Stimulated activated naive CD4-positive, alpha-beta T cell treated with Interleukin-2 at 50 U/mL for 16 hours (primary cell): ENCODE results near the gene ARRDC1.
A peak's percentile ranks its signal among the peaks of the same experiment; 100 is the strongest.
"Not testable (repeated sequence)": the region's sequence is repeated elsewhere in the genome, so short reads cannot be mapped to it uniquely, and the experiment has no call there.

Experiments used
- DNase-seq: peaks from one replicate; lab custom pipeline; 2025; lab: John Stamatoyannopoulos, UW

ARRDC1 gene

DNA sequence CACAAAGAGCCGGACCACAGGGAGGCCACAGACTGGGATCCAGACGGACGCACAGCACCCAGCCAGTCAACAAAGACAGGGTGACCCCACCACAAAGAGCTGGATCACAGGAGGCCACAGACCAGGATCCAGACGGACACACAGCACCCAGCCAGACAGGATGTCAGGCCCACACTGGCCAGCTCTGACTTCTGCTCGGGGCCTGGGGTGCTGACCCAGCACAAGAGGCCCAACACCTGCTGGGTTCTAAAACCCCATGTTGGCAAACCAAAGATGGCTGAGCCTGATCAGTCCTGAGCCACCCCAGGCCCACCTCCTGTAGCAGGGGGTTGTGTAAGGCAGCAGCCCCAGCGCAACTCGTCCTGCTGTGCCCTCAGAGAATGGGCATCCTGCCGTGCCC is 21.5 kb upstream of the ARRDC1 start:
- no peak for DNase-seq

DNA sequence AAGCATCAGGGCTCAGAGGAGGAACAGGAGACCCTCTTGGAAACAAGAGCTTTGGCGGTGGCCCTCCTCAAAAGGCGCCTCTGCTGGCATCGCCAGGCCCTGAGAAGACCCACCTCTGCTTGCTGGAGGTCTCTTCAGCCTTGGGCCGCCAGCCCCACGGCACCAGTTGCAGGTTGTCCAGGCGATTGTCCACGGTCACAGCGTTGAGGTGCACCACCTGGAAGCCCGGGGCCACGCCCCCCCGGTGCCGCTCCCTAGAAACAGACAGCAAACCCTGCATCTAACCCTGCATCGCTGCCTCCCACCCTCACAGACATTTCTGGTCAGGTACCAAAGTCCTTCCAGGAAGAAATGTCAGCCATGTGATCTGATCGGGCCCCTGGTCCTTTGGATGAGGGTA is 18.6 kb upstream of the ARRDC1 start:
- no peak for DNase-seq

DNA sequence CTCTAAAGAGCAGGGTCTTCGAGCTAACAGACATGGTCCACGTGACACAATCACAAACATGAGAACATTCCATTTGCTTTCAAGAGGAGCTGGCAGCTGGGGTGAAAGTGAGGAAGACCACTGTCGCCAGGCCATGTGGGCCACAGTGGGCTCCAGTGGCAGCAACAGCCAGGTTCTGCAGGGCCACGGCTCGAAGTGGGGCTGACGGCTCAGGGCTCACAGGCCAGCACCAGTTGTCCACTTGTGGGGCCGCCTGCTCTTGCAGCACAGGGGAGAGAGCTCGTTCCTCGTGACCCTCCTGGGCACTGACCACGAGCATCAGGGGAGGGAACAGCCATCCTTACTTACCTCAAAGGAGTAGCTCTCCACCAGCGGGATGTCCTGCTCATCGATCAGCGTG is 17.2 kb upstream of the ARRDC1 start:
- no peak for DNase-seq

GRCh38 chr9:137588891-137589290 is 16.6 kb upstream of the ARRDC1 start:
- no peak for DNase-seq

DNA sequence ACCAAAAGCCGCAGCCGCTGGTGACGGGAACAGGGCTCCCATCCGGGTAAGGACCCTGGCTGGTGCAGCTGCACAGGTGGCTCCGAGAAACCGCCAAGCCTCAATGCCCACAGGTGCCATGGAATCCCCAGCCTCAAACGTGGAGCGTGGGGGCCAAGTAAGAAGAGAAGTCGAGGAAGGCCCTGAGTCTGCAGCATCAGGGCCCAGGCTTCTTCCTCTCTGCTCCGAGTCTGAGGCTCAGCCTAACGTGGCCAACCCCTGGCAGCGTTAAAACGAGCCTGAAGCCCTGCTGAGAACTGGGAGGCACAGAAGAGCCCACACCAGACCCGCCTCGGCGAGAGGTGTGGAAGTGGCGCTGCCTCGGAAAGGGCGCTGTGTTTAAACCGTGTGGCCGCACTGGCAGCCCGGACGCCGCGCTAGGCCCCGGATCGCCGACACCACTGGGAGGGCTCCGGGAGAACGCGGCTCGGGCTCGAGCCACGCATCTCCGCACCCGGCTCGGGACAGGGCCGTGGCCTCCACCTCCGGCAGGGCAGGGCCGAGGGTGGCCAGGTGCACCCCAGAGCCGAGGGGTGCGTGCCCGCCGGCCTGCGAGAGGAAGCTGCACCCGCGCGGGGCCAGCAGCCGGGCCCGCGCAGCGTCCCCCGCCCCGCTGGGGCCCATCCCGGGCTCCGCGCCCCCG is 15.9 kb upstream of the ARRDC1 start:
- DNase-seq: no peak

GRCh38 chr9:137590123-137590468 is 15.4 kb upstream of the ARRDC1 start:
- no peak for DNase-seq

DNA sequence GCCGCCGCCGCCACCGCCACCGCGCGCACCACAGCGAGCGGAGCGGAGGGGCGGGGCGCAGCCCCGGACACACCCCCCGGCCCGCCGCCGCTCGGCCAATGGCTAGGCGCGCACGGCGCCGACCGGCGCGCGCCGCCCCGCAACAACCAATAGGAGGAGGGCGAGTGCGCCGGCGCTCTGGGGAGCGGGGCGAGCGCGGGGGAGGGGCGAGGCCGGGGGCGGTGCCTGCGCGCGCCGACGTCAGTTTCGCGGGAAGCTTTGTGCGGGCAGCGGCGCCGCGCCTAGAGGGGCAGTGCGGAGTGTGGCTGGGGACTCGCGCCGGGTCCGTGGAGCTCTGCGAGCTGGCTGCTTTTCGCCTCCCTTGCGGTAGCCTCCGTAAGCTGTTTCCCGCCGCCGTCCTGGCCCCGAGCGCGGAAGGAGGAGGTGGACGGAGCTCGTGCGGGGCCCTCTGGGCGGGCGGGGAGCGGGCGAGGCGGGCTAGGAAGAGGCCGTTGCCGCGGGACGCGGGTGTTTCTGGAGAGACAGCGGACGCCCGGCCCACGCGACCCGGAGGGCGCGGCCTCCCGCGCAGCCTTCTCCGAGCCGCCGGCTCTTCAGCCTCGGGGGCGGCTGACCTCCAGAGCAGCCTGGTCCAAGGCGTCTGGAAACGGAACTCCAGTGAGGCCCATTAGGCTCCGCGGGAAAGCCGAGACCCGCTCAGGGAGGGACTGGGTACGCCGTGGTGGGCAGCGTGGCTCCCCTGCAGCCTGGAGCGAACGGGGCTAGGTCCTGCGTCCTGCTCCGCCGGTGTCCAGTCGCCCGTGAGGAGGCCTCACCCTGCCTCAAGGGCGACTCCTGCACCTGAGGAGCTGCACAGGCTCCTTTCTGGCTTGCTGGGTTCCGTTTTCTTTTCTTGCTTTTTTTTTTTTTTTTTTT is 14.8 kb upstream of the ARRDC1 start, which contains the start of gene ZMYND19:
Gene ZMYND19 (minus strand): TSS at position 44 of the 915 bp plus-strand sequence. CDS start 249 bp downstream, outside the sequence.
- DNase-seq: peak; percentile 82

GRCh38 chr9:137592767-137593166 is 12.7 kb upstream of the ARRDC1 start:
- DNase-seq: no peak

DNA sequence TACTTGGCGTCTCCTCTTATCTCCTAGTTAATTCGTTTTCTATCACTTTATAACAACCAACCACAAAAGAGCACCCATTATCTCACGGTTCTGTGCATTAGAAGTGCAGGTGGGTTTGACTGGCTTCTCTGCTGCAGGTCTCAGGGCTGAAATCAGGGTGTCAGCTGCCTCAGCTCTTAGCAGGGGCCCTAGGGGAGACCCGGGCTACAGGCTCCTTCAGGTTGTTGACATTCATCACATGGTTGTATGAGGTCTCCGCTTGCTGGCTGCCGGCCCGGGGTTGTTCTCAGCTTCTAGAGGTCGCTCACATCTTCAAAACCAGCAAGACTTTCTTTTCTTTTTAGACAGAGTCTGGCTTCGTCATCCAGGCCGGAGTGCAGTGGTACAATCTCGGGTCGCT is 12.3 kb upstream of the ARRDC1 start:
- no peak for DNase-seq

DNA sequence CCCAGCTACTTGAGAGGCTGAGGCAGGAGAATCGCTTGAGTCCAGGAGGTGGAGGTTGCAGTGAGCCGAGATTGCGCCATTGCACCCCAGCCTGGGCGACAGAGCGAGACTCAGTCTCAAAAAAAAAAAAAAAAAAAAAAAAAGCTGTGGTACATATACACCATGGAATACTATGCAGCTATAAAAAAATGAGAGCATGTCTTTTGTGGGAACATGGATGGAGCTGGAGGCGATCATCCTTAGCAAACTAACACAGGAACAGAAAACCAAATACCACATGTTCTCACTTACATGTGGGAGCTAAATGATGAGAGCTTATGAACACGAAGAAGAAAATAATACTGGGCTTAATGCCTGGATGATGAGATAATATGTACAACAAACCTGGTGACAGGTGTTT is 8.9 kb upstream of the ARRDC1 start:
- DNase-seq: not testable (repeated sequence)

- no peak for DNase-seq
These were observed 6.5 kb upstream of the ARRDC1 start for GRCh38 chr9:137598943-137599342.

GRCh38 chr9:137602661-137603060 is 2.8 kb upstream of the ARRDC1 start:
- DNase-seq: no peak

GRCh38 chr9:137603879-137604278 is 1.6 kb upstream of the ARRDC1 start:
- DNase-seq: no peak

DNA sequence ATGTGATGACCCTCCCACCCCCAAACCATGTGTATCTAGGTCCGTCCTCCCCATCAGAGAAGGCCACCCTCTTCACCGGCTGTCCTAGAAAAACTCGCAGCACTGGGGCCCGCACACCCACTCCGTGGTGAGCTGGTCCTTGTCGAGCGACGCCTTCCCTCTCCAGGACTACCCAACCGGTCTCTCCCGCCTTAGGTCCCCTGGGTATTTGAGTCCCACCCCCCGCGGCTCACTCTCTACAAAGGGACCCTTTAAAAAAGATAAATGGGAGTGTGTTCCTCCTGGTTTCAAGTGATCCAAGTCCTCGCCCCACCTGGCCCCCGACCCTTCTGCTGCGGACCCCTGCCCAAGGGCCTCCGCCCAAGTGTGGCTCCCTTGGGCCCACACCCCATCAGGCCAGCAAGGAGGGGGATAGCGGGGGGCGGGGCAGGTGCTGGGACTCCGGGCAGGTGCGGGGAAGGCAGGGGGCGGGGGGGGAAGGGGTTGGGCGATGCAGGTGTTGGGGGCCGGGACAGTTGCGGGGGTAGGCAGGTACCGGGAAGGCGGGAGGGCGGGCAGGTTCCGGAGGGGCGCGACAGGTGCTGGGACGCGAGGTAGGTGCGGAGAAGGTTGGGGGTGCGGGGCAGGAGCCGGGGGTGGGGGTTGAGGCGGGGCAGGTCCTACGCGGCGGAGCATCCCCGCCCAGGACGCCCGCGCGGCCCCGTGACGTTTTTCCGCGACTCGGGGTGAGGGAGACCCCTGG is 970 bp upstream of the ARRDC1 start:
- DNase-seq: no peak

DNA sequence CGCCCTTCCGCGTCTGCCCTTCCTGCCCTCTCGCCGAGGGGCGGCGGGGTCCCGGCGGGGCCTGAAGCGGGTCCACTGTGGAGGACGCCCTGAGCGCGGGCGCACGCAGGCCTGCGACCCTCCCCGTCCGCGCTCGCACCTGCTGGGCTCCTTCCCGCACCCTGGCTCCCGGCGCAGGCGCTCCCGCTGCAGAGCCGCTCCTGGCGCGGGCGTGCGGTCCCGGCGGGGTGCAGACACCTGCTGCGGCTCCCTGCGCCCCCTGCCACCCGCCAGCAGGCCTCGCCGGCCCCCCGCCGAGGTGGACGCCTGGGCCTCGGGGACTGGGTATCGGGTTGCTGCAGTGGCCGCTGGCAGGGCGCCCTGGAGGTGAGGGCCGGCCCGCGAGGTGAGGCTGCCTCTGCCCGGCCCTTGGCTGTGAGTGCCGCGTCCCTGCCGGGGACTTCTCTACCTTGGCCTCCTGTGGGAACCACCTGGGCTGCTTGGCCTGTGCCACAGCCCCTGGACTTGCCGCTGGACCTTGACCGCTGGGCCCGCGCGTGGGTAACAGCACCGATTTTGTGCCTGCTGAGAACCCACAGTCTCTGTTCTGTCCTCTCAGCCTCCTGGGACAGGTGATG is 627 bp downstream of the ARRDC1 start:
- no peak for DNase-seq

- DNase-seq: no peak
These were observed 1.2 kb downstream of the ARRDC1 start for GRCh38 chr9:137606734-137607138.

DNA sequence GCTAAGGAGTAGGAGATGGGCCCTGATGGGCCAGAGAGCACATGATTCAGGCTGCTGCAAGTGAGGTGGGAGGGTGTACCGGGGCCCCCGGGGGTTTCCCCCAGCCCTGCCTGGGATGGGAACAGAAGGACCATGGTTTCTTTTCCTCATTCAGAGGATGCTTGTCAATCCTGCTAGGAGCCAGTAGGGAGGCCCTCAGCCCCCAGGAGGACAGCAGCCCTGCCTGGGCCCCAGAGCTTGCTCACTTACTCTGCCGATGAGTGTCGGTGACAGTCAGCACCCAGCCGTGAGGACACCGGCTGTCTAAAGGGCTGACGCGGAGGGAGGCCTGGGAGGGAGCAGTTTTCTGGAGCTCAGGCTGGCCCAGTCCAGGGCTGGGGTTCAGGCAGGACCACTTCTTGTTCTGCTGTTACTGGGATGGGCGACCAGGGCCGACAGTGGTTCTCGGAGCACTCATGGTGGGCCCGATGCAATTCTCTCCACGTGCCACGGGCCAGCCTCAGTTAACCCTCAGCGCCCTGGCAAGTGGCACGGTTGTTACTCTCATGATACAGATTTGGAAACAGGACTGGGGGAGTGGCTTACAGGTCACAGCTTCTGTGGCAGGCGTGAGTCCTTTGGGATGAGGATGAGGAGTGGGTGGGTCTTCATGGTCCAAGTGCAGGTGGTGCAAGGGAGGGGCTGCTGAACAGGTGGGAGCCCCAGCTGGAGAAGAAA is 1.8 kb downstream of the ARRDC1 start:
- no peak for DNase-seq

GRCh38 chr9:137610944-137611343 is 5.5 kb downstream of the ARRDC1 start:
- no peak for DNase-seq

- DNase-seq: peak; percentile 25
These were observed 6.4 kb downstream of the ARRDC1 start for GRCh38 chr9:137611623-137612609.

- DNase-seq: no peak
These were observed 7.3 kb downstream of the ARRDC1 start for GRCh38 chr9:137612741-137613142.
